Neural progenitor cell (in vitro differentiated cells): ENCODE measurements around the gene ZNF618.

Source experiments
- EZH2phosphoT487 ChIP-seq: fragments of 200-600 bp; sonication (generic); IDR thresholded peaks from 2 replicates; pipeline ENCODE4 v1.6.1; 2017; ENCODE audit warnings: antibody characterized with exemption
- TF ChIP-seq, protein P1 (sequence below): fragments of 200-600 bp; sonication (generic); IDR thresholded peaks from 2 replicates; pipeline ENCODE4 v1.5.1; 2017; ENCODE audit warnings: antibody characterized with exemption, mild to moderate bottlenecking

GRCh38 chr9:114096866-114097612 is 220.9 kb downstream of the ZNF618 start:
- TF ChIP-seq, protein P1, sequence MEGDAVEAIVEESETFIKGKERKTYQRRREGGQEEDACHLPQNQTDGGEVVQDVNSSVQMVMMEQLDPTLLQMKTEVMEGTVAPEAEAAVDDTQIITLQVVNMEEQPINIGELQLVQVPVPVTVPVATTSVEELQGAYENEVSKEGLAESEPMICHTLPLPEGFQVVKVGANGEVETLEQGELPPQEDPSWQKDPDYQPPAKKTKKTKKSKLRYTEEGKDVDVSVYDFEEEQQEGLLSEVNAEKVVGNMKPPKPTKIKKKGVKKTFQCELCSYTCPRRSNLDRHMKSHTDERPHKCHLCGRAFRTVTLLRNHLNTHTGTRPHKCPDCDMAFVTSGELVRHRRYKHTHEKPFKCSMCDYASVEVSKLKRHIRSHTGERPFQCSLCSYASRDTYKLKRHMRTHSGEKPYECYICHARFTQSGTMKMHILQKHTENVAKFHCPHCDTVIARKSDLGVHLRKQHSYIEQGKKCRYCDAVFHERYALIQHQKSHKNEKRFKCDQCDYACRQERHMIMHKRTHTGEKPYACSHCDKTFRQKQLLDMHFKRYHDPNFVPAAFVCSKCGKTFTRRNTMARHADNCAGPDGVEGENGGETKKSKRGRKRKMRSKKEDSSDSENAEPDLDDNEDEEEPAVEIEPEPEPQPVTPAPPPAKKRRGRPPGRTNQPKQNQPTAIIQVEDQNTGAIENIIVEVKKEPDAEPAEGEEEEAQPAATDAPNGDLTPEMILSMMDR = no peak
- no peak for TF ChIP-seq EZH2phosphoT487
